OCI-LY1 (cell line): ENCODE results near the gene FGF9.

ENCODE experiments used
- H2AFZ ChIP-seq: fragments of 200-600 bp; sonication (generic), shearing (Covaris generic); 2 replicates; pipeline ENCODE4 v1.6.0; 2014; ENCODE audit warnings: antibody characterized with exemption, mild to moderate bottlenecking, low read length
- H3F3A ChIP-seq: fragments of 200-600 bp; sonication (generic), shearing (Covaris generic); 2 replicates; pipeline ENCODE4 v1.6.0; 2014; ENCODE audit warnings: mild to moderate bottlenecking, antibody characterized with exemption, low read length, moderate library complexity; ENCODE audit not compliant: insufficient read depth
- H3K27ac ChIP-seq: fragments of 200-600 bp; sonication (generic); 2 replicates; pipeline ENCODE4 v1.5.1; 2014; ENCODE audit warnings: low read length, mixed run types, mild to moderate bottlenecking, low read depth; ENCODE audit not compliant: poor library complexity, severe bottlenecking
- H3K27me3 ChIP-seq: fragments of 200-600 bp; sonication (generic); 2 replicates; pipeline ENCODE4 v1.6.0; 2014; ENCODE audit warnings: antibody characterized with exemption, mild to moderate bottlenecking, low read length, moderate library complexity; ENCODE audit not compliant: insufficient read depth
- H3K36me3 ChIP-seq: fragments of 200-600 bp; sonication (generic); 2 replicates; pipeline ENCODE4 v1.6.1; 2014; ENCODE audit warnings: mild to moderate bottlenecking, antibody characterized with exemption, low read length, moderate library complexity, mixed read lengths; ENCODE audit not compliant: insufficient read depth
- H3K4me1 ChIP-seq: fragments of 200-600 bp; sonication (generic); 2 replicates; pipeline ENCODE4 v1.5.1; 2014; ENCODE audit warnings: mild to moderate bottlenecking, low read length, moderate library complexity; ENCODE audit not compliant: insufficient read depth, severe bottlenecking
- H3K4me2 ChIP-seq: fragments of 200-600 bp; sonication (generic), shearing (Covaris generic); 2 replicates; pipeline ENCODE4 v1.6.1; 2014; ENCODE audit warnings: low read length
- H3K4me3 ChIP-seq: fragments of 200-600 bp; sonication (generic); 2 replicates; pipeline ENCODE4 v1.5.1; 2014; ENCODE audit warnings: low read length, low read depth, mild to moderate bottlenecking, mixed read lengths; ENCODE audit not compliant: poor library complexity, severe bottlenecking
- H3K79me2 ChIP-seq: fragments of 200-600 bp; shearing (Covaris generic); 2 replicates; pipeline ENCODE4 v1.6.1; 2016; ENCODE audit warnings: mixed run types, low read length, mixed read lengths; ENCODE audit not compliant: insufficient read depth
- H3K9ac ChIP-seq: fragments of 200-600 bp; sonication (generic), shearing (Covaris generic); 2 replicates; pipeline ENCODE4 v1.6.1; 2014; ENCODE audit warnings: mild to moderate bottlenecking, low read length, mixed read lengths
- H3K9me2 ChIP-seq: fragments of 200-600 bp; sonication (generic), shearing (Covaris generic); 2 replicates; pipeline ENCODE4 v1.6.1; 2014; ENCODE audit warnings: low read depth, mild to moderate bottlenecking, low read length, mixed read lengths
- H3K9me3 ChIP-seq: fragments of 200-600 bp; shearing (Covaris generic); 2 replicates; pipeline ENCODE4 v1.6.1; 2014; ENCODE audit warnings: low read length, mixed read lengths
- H4K20me1 ChIP-seq: fragments of 200-600 bp; sonication (generic), shearing (Covaris generic); 2 replicates; pipeline ENCODE4 v1.6.0; 2016; ENCODE audit warnings: mild to moderate bottlenecking, low read length; ENCODE audit not compliant: insufficient read depth
- CTCF ChIP-seq: fragments of 200-600 bp; sonication (generic), shearing (Covaris generic); IDR thresholded peaks from 2 replicates; pipeline ENCODE4 v1.5.1; 2017; ENCODE audit warnings: mild to moderate bottlenecking, antibody characterized with exemption, low read length, moderate library complexity, mixed read lengths
- EZH2 ChIP-seq: fragments of 200-600 bp; sonication (generic), shearing (Covaris generic); IDR thresholded peaks from 2 replicates; pipeline ENCODE4 v1.8.0; 2017; ENCODE audit warnings: borderline replicate concordance, mixed run types, mild to moderate bottlenecking, antibody characterized with exemption, low read length, moderate library complexity, mixed read lengths

Gene FGF9

GRCh38 chr13:21742096-21742495 lies 71.2 kb downstream of the FGF9 start:
- H3K27ac ChIP-seq = no peak overlapping the region
- H3K4me3 ChIP-seq = no peak overlapping the region
- H4K20me1 ChIP-seq = no peaks in the 10 kb centered on the region
- H3K9me3 ChIP-seq = no peaks in the 10 kb centered on the region
- H3K4me1 ChIP-seq = no peaks in the 10 kb centered on the region
- H3K36me3 ChIP-seq = no peaks in the 10 kb centered on the region
- no peak overlapping the region for H3K4me2 ChIP-seq
- H3K27me3 ChIP-seq = no peaks in the 10 kb centered on the region
- no peaks in the 10 kb centered on the region for H3F3A ChIP-seq
- H3K9ac ChIP-seq = no peak overlapping the region
- no peaks in the 10 kb centered on the region for H3K79me2 ChIP-seq
- H3K9me2 ChIP-seq = no peaks in the 10 kb centered on the region
- no peak for TF ChIP-seq EZH2
- TF ChIP-seq CTCF = no peak
- no peak overlapping the region for H2AFZ ChIP-seq

- Histone ChIP-seq H3K9me3 (no peaks in the 10 kb centered on the region), H3K79me2 (no peaks in the 10 kb centered on the region), H3F3A (no peaks in the 10 kb centered on the region), H3K9me2 (no peaks in the 10 kb centered on the region), H3K9ac (no peak overlapping the region), H4K20me1 (no peaks in the 10 kb centered on the region), H3K27me3 (no peaks in the 10 kb centered on the region), H2AFZ (no peak overlapping the region), H3K27ac (no peak overlapping the region), H3K4me3 (no peak overlapping the region), H3K4me1 (no peaks in the 10 kb centered on the region), H3K36me3 (no peaks in the 10 kb centered on the region), H3K4me2 (no peak overlapping the region)
- TF ChIP-seq CTCF (no peak), EZH2 (no peak)
Measured at GRCh38 chr13:21744149-21744548, 73.3 kb downstream of the FGF9 start.

GRCh38 chr13:21745307-21745706 lies 74.4 kb downstream of the FGF9 start:
- no peaks in the 10 kb centered on the region for H3K36me3 ChIP-seq
- H3K79me2 ChIP-seq = no peaks in the 10 kb centered on the region
- no peak overlapping the region for H3K4me2 ChIP-seq
- no peaks in the 10 kb centered on the region for H3K9me2 ChIP-seq
- H3F3A ChIP-seq = no peaks in the 10 kb centered on the region
- H3K9me3 ChIP-seq = no peaks in the 10 kb centered on the region
- no peak overlapping the region for H2AFZ ChIP-seq
- TF ChIP-seq EZH2 = no peak
- TF ChIP-seq CTCF = no peak
- H3K9ac ChIP-seq = no peak overlapping the region
- H3K4me1 ChIP-seq = no peaks in the 10 kb centered on the region
- no peaks in the 10 kb centered on the region for H4K20me1 ChIP-seq
- no peaks in the 10 kb centered on the region for H3K27me3 ChIP-seq
- no peak overlapping the region for H3K27ac ChIP-seq
- H3K4me3 ChIP-seq = no peak overlapping the region
